Activated T-cell treated with anti-CD3 and anti-CD28 coated beads for 24 hours (primary cell): Measurements from ENCODE around the gene CHKB.
"Not testable (repeated sequence)": the region's sequence is repeated elsewhere in the genome, so short reads cannot be mapped to it uniquely, and the experiment has no call there.

ENCODE experiments used
- DNase-seq: peaks from one replicate; pipeline ENCODE4 v3.0.0-alpha.2; 2020; ENCODE audit warnings: low read depth

CHKB gene

GRCh38 chr22:50582493-50583293 lies at the start of gene CHKB:
Gene CHKB, minus strand, starts transcription at chr22:50582849. Its CDS starts 68 bp downstream, at chr22:50582781.
- peak; percentile 98 for DNase-seq

GRCh38 chr22:50630376-50630775 lies 47.7 kb upstream of the CHKB start:
- no peak for DNase-seq

GRCh38 chr22:50628543-50629134 lies 46.0 kb upstream of the CHKB start:
- no peak for DNase-seq

- peak; percentile 69 for DNase-seq
Observed at GRCh38 chr22:50627642-50628542, 45.2 kb upstream of the CHKB start, which contains the start of gene ARSA. Gene ARSA, minus strand, starts transcription at chr22:50628152. Its CDS starts 373 bp downstream, at chr22:50627779.

- no peak for DNase-seq
Observed at GRCh38 chr22:50626850-50627641, 44.4 kb upstream of the CHKB start.

- DNase-seq, result no peak
Observed at GRCh38 chr22:50626314-50626849, 43.7 kb upstream of the CHKB start.

- no peak for DNase-seq
Observed at GRCh38 chr22:50625568-50626313, 43.1 kb upstream of the CHKB start.

GRCh38 chr22:50625131-50625567 lies 42.5 kb upstream of the CHKB start:
- no peak for DNase-seq

- no peak for DNase-seq
Observed at GRCh38 chr22:50624347-50625130, 41.9 kb upstream of the CHKB start.

GRCh38 chr22:50622723-50623327 lies 40.2 kb upstream of the CHKB start:
- no peak for DNase-seq

- no peak for DNase-seq
Observed at GRCh38 chr22:50621948-50622722, 39.5 kb upstream of the CHKB start.

- peak; percentile 36 for DNase-seq
Observed at GRCh38 chr22:50621356-50621880, 38.8 kb upstream of the CHKB start.

- DNase-seq, result peak; percentile 44
Observed at GRCh38 chr22:50620593-50621355, 38.1 kb upstream of the CHKB start.

- DNase-seq, result not testable (repeated sequence)
Observed at GRCh38 chr22:50614296-50614695, 31.6 kb upstream of the CHKB start.

- DNase-seq, result no peak
Observed at GRCh38 chr22:50613291-50613981, 30.8 kb upstream of the CHKB start.

- DNase-seq, result no peak
Observed at GRCh38 chr22:50612528-50613221, 30.0 kb upstream of the CHKB start.
